Inflammatory macrophage treated with lipopolysaccharide for 4 hours (primary cell): ENCODE results near the gene LEPR.
A peak's percentile ranks its signal among the peaks of the same experiment; 100 is the strongest.
"Not testable (repeated sequence)": the region's sequence is repeated elsewhere in the genome, so short reads cannot be mapped to it uniquely, and the experiment has no call there.

ENCODE experiments used
- DNase-seq: peaks from one replicate; pipeline ENCODE4 v3.0.0-alpha.2; 2020

The LEPR gene

DNA sequence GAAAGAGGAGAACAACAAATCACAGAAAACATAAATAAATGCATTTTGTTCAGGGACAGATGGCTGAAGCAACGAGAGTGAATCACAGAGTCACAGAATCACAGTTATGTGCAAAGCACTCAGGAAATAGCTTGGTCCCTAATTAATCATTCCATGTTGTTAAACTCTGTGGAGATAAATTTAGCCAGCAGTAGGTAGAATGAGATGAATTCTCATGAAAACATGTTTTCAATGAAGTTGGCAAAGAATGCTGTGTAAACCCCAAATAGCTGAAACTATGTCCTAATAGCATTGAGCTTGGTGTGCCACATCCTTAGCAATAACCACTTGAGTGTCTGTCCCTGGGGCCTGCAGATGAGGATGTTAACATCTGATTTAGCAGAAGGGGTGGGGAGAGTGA lies 20.4 kb downstream of the LEPR start:
- no peak for DNase-seq

DNA sequence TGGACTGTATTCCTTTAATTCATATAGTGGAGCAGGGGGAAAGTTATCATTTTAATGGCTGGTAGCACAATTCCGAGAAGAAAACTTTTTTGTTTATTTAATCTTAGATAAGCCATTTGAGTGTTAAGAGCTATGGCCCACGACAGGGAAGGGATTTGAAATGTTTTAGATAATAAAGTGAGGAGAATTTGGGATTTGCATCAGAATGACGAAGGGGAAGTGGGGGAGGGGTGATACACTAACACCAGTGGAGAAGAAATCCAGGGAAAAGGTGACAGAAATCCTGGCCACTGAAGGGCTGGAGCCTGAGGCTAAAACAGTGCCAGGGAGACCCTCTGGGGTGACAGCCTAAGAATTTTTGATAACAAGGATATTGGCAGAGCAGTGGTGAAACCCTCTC lies 21.0 kb downstream of the LEPR start:
- DNase-seq, result no peak

DNA sequence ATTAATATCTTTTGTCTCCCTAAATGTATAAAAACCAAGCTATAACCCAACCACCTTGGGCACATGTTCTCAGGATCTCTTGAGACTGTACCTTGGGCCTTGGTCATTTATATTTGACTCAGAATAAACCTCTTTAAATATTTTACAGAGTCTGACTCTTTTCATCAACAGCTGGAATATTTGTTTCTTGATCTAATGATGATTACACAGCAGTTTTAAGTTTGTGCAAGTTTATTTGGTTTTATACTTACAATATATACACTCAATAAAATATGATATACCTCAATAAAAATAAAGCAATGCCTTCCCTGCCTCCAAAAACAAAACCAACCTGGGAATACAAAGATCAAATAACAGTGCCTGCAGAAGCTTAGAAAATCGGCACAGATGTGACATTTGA lies 22.0 kb downstream of the LEPR start:
- no peak for DNase-seq

DNA sequence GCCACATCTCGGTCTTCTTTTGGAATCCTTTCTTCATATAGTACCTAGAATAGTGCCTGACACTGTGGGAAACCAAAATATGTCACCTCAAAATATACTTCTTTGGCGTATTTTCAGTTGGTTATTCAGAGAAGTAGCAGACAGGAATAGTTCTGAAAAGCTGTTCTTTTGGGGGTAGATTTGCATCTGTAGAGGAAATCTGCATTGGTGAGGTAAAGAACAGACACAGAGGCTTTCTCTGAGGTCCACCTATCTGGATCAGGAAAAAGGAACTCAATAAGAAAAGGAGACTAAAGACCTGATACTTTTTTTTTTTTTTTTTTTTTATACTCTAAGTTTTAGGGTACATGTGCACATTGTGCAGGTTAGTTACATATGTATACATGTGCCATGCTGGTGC lies 23.2 kb downstream of the LEPR start:
- no peak for DNase-seq

DNA sequence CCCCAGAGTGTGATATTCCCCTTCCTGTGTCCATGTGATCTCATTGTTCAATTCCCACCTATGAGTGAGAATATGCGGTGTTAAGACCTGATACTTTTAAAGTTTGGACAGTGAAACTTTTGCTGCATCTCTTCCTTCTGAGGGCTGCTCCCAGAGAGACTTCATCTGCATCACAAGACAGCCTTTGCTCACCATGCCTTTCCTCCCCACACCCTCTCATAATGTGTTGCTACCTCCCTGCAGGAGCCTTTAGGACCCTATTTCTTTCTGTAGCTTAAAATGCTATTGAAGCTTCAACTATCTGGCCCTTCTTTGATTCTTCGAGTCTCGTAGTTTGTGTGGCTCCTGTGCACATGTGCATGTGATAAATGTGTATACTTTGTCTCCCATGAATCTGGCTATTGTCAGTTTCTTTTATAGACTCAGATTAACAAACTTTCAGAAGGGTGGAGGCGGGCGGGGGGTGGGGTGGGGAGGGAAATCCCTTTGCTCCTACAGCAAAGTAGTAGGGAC lies 23.7 kb downstream of the LEPR start:
- no peak for DNase-seq

DNA sequence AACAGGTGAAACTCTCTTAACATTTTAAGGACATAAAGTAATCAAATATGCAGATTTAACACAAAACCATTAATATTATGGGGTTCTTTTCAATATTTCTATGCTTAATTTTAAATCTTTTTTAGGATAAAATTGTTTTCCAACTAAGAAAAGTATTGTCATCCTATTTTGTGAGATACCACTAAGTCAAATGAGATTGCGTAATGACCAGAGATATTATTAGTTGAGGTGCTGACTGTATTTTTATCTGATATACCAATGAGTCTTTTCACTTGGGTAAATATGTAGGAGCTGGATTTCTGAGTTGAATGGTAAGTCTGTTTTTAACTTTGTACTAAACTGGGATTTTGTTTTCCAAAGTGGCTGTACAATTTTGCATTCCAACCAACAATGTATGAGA lies 25.4 kb downstream of the LEPR start:
- DNase-seq, result no peak

DNA sequence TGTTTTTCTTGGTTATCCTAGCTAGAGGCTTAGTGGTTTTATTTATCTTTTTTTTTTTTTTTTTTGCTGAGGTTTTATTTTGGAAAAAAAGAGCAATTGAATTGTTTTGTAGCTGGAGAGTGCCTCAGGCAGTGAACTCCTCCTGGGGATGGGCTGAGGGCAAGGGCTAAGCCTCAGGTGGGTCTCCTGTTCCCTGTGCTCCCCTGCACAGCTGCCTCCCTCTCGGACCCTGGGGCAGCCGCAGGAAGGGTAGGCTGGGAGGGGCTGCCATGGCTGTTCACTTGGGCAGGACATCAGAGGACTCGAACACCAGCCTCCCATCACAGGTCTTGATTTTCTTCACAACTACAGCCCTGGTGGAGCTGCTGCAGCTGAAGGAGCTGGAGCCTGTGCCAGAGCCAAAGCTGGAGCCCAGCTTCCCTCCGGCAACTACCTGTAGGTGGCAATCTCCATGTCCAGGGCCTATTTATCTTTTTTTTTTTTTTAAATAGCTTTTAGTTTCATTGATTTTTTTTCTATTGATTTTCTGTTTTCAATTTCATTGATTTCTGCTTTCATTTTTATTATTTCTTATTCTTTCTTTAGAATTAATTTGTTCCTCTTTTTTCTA lies 28.9 kb downstream of the LEPR start:
- no peak for DNase-seq

DNA sequence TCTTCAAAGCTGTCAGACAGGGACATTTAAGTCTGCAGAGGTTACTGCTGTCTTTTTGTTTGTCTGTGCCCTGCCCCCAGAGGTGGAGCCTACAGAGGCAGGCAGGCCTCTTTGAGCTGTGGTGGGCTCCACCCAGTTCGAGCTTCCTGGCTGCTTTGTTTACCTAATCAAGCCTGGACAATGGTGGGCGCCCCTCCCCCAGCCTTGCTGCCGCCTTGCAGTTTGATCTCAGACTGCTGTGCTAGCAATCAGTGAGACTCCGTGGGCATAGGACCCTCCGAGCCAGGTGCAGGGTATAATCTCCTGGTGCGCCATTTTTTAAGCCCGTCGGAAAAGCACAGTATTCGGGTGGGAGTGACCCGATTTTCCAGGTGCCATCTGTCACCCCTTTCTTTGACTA lies 35.2 kb downstream of the LEPR start:
- DNase-seq, result not testable (repeated sequence)

DNA sequence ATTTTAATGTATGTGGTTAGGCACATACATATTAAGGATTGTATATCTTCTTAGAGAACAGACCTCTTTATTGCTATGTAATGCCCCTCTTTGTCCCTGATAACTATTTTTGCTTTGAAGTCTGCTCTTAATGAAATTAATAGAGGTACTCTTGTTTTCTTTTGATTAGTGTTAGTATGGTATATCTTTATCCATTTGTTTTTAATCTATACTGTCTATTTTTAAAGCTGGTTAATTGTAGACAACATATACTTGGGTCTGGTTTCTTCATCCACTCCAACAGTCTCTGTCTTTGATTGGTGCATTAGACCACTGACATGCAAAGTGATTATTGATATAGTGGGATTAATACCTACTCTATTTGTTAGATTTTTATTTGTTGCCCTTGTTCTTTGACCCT lies 36.0 kb downstream of the LEPR start:
- no peak for DNase-seq

DNA sequence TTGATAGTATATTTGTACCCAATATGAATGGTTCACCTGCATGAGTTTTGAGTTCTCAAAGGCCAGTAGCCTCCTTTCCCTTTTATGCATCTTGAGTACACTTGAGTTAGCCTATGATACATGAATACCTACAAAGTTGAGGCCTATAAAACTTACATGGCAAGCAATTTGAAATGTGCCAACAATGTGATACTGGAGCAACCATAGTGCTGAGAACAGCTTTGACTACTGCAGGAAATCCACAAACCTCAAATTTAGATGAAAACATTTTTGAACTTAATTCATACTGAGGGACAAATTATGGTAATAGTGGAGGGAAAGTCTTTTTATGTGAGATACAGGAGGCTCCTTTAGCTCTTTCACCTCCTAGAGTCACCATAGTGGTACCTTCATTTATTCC lies 37.4 kb downstream of the LEPR start:
- DNase-seq, result no peak

DNA sequence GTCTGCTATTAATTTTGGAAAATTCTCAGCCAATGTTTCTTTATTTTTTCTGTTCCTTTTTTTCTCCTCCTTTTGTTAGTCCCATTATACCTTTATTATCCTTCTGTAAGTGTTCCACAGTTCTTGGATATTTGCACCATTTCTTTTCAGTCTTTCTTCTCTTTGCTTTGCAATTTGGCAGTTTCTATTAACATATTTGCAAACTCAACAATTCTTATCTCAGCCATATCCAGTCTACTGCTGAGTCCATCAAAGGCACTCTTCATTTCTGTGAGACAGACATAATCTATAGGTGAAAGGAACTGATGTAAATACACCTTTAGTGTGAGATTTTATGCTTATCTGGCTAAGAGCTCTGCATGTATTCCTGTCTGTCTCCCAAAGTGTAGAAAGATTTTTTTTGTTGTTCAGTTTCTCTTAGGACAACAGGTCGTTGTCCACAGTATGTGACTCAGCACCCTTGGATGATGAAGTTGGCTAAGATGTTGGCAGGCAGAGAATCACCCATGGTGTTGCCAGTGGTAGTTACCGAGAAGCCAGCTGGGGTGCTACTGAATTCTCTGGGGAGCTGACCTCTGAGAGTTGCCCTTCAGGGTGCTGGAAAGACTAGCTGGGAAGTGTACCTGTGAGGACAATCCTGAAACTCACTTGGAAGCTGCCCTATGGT lies 38.4 kb downstream of the LEPR start:
- no peak for DNase-seq

DNA sequence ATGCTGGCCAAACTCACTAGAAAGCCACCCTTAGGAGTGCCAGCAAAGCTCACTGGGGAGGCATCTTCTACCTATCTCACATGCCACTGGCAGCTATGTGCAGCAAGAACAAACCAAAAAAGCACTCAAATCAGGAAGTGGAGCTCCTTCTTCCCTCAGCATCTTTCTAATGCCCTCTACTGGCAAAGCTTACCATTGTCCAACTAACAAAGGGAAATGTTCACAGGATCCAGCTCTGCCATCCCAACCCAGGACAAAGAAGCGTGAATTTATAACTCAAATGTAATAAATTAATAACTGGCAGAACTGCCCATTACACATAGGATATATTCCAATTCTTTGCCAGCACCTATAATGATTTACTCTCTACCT lies 38.9 kb downstream of the LEPR start:
- DNase-seq, result peak; percentile 49

DNA sequence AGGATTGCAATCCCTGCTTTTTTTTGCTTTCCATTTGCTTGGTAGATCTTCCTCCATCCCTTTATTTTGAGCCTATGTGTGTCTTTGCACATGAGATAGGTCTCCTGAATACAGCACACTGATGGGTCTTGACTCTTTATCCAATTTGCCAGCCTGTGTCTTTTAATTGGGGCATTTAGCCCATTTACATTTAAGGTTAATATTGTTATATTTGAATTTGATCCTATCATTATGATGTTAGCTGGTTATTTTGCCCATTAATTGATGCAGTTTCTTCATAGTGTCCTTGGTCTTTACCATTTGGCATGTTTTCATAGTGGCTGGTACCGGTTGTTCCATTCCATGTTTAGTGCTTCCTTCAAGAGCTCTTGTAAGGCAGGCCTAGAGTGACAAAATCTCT lies 45.4 kb downstream of the LEPR start:
- DNase-seq, result not testable (repeated sequence)

DNA sequence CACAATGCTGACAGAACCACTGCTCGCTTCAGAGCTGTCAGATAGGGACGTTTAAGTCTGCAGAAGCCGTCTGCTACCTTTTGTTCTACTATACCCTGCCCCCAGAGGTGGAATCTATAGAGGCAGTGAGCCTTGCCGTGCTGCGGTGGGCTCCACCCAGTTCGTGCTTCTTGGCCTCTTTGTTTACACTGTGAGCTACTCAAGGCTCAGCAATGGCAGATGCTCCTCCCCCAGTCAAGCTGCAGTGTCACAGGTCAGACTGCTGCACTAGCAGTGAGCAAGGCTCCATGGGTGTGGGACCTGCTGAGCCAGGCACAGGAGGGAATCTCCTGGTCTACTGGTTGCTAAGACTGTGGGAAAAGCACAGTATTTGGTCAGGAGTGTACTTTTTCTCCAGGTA lies 47.1 kb downstream of the LEPR start:
- no peak for DNase-seq

DNA sequence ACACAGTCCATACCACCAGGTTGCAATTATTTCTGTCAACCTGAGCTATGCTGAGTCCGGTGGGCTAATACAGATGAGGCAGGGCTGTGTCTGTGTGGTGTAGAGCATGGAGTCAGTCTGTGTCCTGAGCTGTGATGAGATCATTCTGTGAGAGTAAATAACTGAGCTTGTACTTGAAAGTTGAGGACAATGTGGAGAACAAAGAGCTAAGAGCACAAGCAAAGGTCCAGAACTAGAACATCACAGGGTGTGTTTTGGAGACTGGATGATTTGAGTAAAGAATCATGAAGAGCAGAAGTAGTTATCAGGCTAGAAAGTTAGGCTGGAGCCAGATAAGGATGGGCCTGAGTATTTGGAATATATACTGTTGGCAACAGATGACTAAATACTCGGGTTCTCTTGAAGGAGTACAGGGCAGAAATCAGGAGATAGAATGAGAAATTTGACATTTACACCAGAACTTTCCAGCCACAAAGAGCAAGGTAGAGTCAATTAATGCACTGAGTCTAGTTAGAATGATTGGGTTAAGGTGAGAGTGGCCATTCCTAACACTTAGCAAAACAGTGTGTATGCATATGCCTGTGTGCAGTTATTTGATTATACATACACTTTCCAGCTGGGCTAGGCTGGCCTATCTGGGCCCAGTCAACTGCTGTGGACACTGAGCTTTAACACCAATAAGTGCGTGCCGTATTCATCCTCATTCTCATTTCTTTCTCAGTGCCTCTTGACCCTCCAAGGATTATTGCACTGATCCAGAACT lies 48.8 kb downstream of the LEPR start:
- no peak for DNase-seq

DNA sequence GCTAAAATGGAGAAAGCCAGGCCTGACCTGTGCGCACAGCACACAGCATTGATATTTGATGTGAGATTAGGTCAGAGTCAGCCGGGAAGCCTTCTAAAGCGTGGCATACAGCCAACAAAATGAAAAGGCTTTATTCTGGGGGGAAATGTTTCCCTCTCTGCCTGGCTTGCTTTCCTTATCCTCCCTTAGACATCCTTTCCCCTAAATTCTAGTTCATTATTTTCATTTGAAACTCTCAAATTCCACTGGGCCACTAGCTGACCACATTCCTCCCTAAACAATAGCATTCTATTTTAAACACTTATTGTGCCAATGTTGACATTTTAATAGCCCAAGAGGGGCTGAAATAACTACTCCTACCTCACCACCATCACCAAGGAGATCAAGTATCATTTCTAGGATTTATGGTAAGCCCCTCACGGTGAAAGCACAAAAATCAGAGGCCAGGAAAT lies 49.4 kb downstream of the LEPR start:
- DNase-seq, result no peak
